ENCODE measurements around the gene ESPNL.
A peak's percentile ranks its signal among the peaks of the same experiment; 100 is the strongest.

Gene ESPNL

DNA sequence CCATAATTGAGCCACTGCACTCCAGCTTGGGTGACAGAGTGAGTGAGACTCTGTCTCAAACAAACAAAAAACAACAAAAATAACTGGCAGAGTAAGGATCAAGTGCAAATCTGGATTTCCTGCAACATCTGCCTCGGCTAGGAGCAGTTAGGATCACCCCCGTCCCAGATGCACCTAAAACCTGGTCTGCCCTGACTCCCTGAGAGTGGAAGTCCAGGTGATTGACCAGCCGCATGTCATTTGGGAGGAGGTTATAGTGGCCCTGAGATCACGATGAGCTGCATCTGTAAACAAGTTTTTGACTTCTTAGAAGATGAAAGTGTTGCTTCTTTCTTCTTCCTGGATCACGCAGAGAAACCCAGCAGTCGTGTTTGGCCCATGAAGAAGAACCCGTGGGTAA lies 5.0 kb upstream of the ESPNL start:
- H3K4me3 ChIP-seq (ENCODE audit: insufficient read length, low read depth) = no peak overlapping the region
- no peak overlapping the region for H3K9ac ChIP-seq (ENCODE audit: insufficient read length, low read depth)
- H3K27me3 ChIP-seq (ENCODE audit: insufficient read depth, insufficient read length) = no peaks in the 10 kb centered on the region
- no peaks in the 10 kb centered on the region; the same call in 1 of the 2 replicates for H3K9me3 ChIP-seq (ENCODE audit: insufficient read depth, low read length)
- peaks cover 37% of the 10 kb centered on the region for H3K36me3 ChIP-seq (ENCODE audit: insufficient read depth, insufficient read length, low read length)
- TF ChIP-seq SUZ12 (IDR thresholded peaks at IDR 0.05; ENCODE audit: extremely low read depth, insufficient read depth, insufficient read length) = no peak
- TF ChIP-seq YY1 (IDR thresholded peaks at IDR 0.05; ENCODE audit: insufficient read depth, insufficient read length) = no peak
- TF ChIP-seq ZNF274 (IDR thresholded peaks at IDR 0.05; ENCODE audit: low read depth, low read length) = no peak
- H3K4me1 ChIP-seq (ENCODE audit: insufficient read depth, insufficient read length) = peaks cover 16% of the 10 kb centered on the region
- no peak for DNase-seq (ENCODE audit: low read depth, low spot score)

GRCh38 chr2:238096311-238097011 lies 3.7 kb upstream of the ESPNL start:
- H3K9ac ChIP-seq (ENCODE audit: insufficient read length, low read depth) = no peak overlapping the region
- no peak for TF ChIP-seq SUZ12 (IDR thresholded peaks at IDR 0.05; ENCODE audit: extremely low read depth, insufficient read depth, insufficient read length)
- no peak for TF ChIP-seq YY1 (IDR thresholded peaks at IDR 0.05; ENCODE audit: insufficient read depth, insufficient read length)
- no peak for TF ChIP-seq ZNF274 (IDR thresholded peaks at IDR 0.05; ENCODE audit: low read depth, low read length)
- H3K4me3 ChIP-seq (ENCODE audit: insufficient read length, low read depth) = no peak overlapping the region
- H3K27me3 ChIP-seq (ENCODE audit: insufficient read depth, insufficient read length) = no peaks in the 10 kb centered on the region
- H3K4me1 ChIP-seq (ENCODE audit: insufficient read depth, insufficient read length) = peaks cover 16% of the 10 kb centered on the region
- no peak for DNase-seq (ENCODE audit: low read depth, low spot score)
- peaks cover 35% of the 10 kb centered on the region for H3K36me3 ChIP-seq (ENCODE audit: insufficient read depth, insufficient read length, low read length)
- H3K9me3 ChIP-seq (ENCODE audit: insufficient read depth, low read length) = no peaks in the 10 kb centered on the region; the same call in 1 of the 2 replicates

- H3K4me1 ChIP-seq (ENCODE audit: insufficient read depth, insufficient read length) = peaks cover 16% of the 10 kb centered on the region
- H3K4me3 ChIP-seq (ENCODE audit: insufficient read length, low read depth) = no peak overlapping the region
- no peaks in the 10 kb centered on the region; the same call in 1 of the 2 replicates for H3K9me3 ChIP-seq (ENCODE audit: insufficient read depth, low read length)
- H3K36me3 ChIP-seq (ENCODE audit: insufficient read depth, insufficient read length, low read length) = peaks cover 31% of the 10 kb centered on the region
- H3K9ac ChIP-seq (ENCODE audit: insufficient read length, low read depth) = no peak overlapping the region
- TF ChIP-seq YY1 (IDR thresholded peaks at IDR 0.05; ENCODE audit: insufficient read depth, insufficient read length) (no peak), ZNF274 (IDR thresholded peaks at IDR 0.05; ENCODE audit: low read depth, low read length) (no peak), SUZ12 (IDR thresholded peaks at IDR 0.05; ENCODE audit: extremely low read depth, insufficient read depth, insufficient read length) (no peak)
- DNase-seq (ENCODE audit: low read depth, low spot score) = no peak
- H3K27me3 ChIP-seq (ENCODE audit: insufficient read depth, insufficient read length) = no peaks in the 10 kb centered on the region
Measured at GRCh38 chr2:238097201-238097987, 2.7 kb upstream of the ESPNL start.

DNA sequence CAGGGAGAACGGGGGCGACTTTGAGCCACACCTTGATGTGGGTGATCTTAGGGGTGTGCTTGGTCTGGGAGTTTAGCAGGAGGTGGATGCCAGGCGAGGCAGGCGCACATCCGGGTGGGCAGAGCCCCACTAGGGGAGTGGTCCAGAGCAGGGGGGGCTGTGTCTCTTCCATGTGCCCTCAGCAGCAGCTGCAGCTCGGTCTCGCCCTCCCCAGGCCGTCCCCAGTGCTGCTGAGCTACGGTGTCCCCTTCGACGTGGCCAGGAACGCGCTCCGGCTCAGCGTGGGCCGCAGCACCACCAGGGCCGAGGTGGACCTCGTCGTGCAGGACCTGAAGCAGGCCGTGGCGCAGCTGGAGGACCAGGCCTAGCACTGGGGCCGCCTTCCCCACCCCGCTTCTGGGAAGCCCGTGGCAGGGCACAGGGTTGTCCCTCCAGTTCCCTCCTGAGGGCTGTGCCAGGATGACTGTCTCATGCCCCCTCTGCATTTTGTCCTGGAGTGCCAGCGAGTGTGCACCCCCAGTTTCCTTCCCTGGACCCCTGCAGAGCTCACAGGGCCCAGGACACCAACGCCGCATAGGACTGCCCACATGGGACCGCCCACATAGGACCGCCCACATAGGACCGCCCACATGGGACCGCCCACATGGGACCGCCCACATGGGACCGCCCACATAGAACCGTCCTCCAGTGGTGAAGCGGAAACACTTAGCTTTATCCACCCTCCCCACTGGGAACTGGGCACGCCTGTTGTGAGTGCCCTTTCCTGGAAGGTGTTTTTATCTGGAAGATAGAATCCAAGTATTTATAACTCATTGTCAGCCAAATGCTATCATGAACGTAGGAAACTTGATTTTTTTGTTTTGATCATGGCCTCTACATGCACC lies 1.9 kb upstream of the ESPNL start:
- DNase-seq (ENCODE audit: low read depth, low spot score) = peak; percentile 79
- no peaks in the 10 kb centered on the region; the same call in 1 of the 2 replicates for H3K9me3 ChIP-seq (ENCODE audit: insufficient read depth, low read length)
- no peak overlapping the region for H3K9ac ChIP-seq (ENCODE audit: insufficient read length, low read depth)
- H3K36me3 ChIP-seq (ENCODE audit: insufficient read depth, insufficient read length, low read length) = peaks cover 28% of the 10 kb centered on the region
- no peaks in the 10 kb centered on the region for H3K27me3 ChIP-seq (ENCODE audit: insufficient read depth, insufficient read length)
- H3K4me3 ChIP-seq (ENCODE audit: insufficient read length, low read depth) = no peak overlapping the region
- no peak for TF ChIP-seq YY1 (IDR thresholded peaks at IDR 0.05; ENCODE audit: insufficient read depth, insufficient read length)
- no peak for TF ChIP-seq ZNF274 (IDR thresholded peaks at IDR 0.05; ENCODE audit: low read depth, low read length)
- TF ChIP-seq SUZ12 (IDR thresholded peaks at IDR 0.05; ENCODE audit: extremely low read depth, insufficient read depth, insufficient read length) = no peak
- peaks cover 16% of the 10 kb centered on the region for H3K4me1 ChIP-seq (ENCODE audit: insufficient read depth, insufficient read length)

DNA sequence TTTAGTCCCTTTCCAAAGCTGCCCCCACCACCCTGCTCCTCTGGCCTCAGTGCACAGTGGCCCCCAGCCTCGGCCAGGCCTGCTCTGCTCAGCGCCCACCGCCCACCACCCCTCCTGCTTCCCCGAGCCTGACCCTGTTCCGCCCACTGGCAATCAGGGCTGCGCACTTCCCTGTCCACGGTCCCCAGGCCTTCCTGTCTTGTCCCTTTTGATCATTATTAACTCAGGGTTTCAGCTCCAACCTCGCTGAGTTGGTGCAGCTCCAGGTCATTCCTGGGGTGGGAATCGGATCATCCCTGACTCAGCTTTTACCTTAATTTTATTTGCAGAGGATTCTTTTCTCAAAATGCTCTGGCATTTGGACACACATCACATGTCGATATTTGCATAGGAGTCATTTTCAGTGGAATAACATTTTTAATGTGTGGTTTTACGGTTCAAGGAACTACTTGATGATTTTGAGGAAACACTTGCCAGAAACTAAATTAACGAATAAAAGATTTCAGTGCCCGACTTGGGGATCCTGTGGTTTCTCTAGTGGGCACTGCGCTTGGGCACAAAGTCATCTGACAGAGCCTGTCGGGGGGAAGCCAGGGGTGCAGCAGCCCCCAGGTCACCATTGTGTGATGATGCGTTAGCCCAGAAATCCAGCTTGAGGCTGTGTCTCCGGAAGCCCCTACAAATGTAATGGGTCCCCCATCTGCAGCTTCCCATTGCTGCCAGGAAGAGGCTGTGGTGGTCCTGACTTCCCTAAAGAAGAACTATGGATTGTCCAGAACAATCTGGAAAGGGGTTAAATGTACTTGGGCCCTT lies 1.0 kb upstream of the ESPNL start:
- Histone ChIP-seq H3K9me3 (ENCODE audit: insufficient read depth, low read length) (no peaks in the 10 kb centered on the region; the same call in 1 of the 2 replicates), H3K4me1 (ENCODE audit: insufficient read depth, insufficient read length) (peaks cover 13% of the 10 kb centered on the region), H3K4me3 (ENCODE audit: insufficient read length, low read depth) (no peak overlapping the region), H3K27me3 (ENCODE audit: insufficient read depth, insufficient read length) (no peaks in the 10 kb centered on the region), H3K9ac (ENCODE audit: insufficient read length, low read depth) (no peak overlapping the region), H3K36me3 (ENCODE audit: insufficient read depth, insufficient read length, low read length) (peaks cover 27% of the 10 kb centered on the region)
- no peak for DNase-seq (ENCODE audit: low read depth, low spot score)
- no peak for TF ChIP-seq ZNF274 (IDR thresholded peaks at IDR 0.05; ENCODE audit: low read depth, low read length)
- TF ChIP-seq YY1 (IDR thresholded peaks at IDR 0.05; ENCODE audit: insufficient read depth, insufficient read length) = no peak
- TF ChIP-seq SUZ12 (IDR thresholded peaks at IDR 0.05; ENCODE audit: extremely low read depth, insufficient read depth, insufficient read length) = no peak

DNA sequence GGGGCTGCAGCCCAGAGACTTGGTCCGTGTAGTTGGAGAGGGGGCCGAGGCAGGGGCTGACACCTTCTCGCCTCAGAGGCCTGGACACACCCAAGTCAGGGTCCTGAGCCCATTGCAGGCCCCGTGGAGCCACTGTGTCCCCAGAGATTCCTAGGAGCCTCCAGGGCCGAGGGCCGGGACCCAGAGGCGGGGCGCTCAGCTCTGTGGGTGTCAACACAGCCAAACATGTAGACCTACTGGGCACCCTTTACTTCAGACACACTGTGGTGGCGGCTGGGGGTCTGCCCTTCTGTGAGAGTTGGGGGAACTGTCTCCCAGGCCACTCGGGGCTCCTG lies 459 bp upstream of the ESPNL start:
- TF ChIP-seq YY1 (IDR thresholded peaks at IDR 0.05; ENCODE audit: insufficient read depth, insufficient read length) (no peak), SUZ12 (IDR thresholded peaks at IDR 0.05; ENCODE audit: extremely low read depth, insufficient read depth, insufficient read length) (no peak)
- Histone ChIP-seq H3K27me3 (ENCODE audit: insufficient read depth, insufficient read length) (no peaks in the 10 kb centered on the region), H3K9me3 (ENCODE audit: insufficient read depth, low read length) (no peaks in the 10 kb centered on the region; the same call in 1 of the 2 replicates), H3K4me3 (ENCODE audit: insufficient read length, low read depth) (no peak overlapping the region), H3K4me1 (ENCODE audit: insufficient read depth, insufficient read length) (peaks cover 13% of the 10 kb centered on the region), H3K9ac (ENCODE audit: insufficient read length, low read depth) (no peak overlapping the region), H3K36me3 (ENCODE audit: insufficient read depth, insufficient read length, low read length) (peaks cover 22% of the 10 kb centered on the region)
- DNase-seq (ENCODE audit: low read depth, low spot score) = no peak

Measured in NT2/D1 (cell line).